ENCODE results near the gene GRIA3.
A peak's percentile ranks its signal among the peaks of the same experiment; 100 is the strongest.
"Not testable (repeated sequence)": the region's sequence is repeated elsewhere in the genome, so short reads cannot be mapped to it uniquely, and the experiment has no call there.

GRIA3 gene

GRCh38 chrX:123475068-123475724, 291.1 kb downstream of the GRIA3 start:
- no peak for DNase-seq

DNA sequence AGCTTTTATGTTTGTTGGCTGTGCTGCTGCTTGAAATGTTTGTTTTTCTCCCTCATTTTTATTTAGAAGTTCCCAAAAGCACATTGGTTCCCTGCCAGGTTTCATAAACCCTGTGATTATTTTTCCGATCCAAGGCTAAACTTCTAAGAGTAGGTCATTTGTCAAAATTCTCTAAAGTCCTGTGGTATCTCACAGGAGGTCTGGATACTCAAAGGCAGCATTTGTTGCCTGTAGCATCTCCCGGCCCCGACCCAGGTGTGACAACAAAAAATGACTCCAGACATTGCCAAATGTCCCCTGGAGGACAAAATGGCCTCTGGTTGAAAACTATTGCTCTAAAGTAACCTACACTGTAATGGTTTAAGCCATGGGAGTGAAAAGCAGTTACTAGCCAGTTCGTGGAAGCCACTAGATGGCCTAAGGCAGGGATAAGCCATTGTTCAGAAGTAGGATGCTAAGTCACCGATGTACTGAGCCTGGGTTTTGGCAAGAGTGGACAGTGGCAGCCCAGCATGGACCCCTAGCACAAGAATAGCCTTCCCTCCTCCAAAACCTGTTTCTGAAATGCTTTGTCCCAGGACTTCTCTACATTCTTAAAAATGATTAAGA, 292.6 kb downstream of the GRIA3 start:
- DNase-seq, result no peak

DNA sequence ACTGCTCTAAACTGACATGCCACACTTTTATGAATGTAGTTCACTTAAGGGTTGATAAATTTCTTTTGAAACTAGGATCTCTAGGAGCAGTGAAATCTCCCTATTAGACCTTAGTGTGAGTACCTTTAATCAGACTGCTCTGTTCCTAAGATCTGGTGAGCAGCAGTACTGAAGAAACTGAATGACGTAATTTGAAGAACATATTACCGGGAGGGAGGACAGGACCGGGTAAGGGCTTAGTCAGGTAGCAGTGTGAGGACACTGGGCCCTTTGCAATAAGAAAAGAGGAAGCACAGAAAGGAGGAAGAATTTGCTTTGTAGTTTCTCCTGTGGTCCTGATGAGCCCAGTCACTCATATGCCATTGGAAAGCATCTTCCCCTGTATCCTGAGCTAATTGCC, 293.6 kb downstream of the GRIA3 start:
- DNase-seq, result no peak

DNA sequence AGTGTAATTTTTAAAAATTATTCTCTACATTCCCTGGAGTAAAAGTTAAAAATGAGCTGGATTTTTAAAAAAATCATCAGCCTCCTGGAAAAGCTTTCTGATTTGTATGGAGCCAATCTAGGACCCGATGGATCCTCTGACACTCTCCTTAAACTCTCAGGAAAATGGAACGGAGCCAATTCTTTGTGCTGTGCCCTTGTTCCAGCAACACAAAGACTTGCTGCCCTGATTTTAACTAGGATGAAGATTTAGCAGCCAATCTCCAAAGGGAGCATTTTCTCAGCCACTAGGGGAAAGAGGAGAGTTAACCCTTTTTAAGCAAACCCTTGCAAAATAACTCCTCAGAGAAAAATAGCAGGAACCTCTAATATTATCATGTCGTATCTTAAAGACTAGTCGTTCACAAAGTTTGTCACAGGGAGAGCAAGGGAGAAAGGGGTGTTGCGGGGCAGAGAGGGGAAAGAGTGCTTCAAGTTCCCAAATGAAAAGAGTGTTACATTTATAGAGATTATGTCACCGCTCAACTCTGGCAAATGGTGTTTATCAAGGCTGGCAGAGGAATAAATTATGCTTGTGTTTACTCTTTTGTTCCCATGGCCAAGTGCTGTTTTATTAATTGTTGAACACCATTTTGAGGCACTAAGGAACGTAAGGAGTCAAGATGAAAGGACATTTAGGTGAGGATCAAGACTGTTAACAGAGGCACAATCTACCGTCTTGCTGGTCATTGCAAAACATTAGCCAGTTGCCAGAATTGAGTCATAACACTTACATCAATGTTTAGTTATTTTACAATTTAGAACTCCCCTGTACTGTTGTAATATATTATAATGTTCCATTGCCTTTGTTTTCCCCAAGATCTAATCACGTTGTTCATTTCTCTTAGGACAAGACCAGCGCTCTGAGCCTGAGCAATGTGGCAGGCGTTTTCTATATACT, 298.1 kb downstream of the GRIA3 start:
- DNase-seq, result no peak

DNA sequence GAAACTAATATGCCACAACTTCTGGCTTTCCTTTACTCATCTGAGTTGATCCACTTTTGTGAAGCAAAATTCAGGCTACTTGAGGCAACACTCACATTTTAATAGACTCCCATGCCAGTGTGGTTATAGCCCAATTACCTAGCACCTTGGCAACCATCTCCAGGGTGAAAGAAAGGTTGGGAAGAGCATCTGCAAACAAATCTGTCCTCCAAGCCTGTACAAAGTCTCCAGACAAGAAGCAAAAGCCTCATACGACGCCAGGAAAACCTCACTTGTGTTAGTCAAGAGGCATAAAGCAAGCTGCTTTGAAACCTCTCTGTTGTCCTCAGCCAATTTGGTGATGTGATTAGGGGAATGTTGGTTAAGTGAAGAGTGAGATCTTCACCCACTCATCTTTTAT, 302.2 kb downstream of the GRIA3 start:
- no peak for DNase-seq

DNA sequence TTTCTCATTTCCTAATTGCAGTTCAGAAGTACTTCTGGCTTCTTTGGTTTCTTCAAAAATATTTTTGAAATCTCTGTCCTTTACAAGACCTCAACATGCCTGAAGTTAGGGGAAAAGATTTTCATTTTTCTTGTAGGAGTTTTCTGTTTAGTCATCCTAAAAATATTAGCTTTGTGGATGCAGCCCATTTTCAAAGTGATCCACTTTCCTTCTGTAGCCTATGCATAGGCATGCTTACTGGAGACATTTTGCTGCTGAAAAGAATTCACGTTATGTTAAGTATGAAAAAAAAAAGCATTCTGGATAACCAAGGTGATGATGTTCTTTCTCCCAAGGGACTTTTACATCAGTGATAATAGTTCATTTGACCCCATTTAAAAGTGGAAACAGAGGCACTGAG, 303.2 kb downstream of the GRIA3 start:
- no peak for DNase-seq

DNA sequence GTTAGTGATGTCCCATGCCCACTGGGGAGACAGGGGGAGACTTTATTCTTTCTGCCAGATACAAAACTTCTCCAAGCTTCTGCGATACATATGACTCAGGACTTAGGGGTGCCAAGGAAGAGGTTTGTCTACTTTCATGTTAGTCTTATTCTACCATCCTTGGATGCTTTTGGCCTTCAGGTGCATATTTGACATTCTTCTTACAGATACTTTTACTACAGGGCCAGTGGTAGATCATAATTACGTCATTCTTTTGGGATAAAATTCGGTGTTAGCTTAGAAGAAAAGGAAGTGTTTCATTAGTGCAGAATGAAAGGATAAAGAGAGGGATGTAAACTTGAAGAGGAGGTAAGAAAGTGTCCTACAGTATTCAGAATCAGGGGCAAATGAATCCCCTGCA, 303.6 kb downstream of the GRIA3 start:
- no peak for DNase-seq

DNA sequence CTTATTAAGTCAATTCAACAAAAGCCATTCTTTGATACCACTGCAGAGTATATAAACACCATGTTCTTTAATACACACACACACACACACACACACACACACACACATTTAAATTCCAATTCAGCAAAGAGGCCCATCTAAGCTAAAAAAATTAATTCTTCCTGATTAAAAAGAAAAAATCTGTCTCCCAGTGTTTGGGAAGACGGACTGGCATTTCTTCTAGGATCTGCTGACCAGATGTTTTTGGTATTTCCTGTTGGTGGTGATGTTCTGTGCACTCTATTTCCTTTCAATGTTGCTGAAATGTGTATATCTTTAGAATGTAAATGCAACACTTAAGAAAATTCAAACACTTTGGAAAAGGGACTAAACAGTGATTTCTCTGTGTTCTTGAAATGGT, 304.9 kb downstream of the GRIA3 start:
- no peak for DNase-seq

GRCh38 chrX:123493857-123494256, 309.8 kb downstream of the GRIA3 start:
- no peak for DNase-seq

GRCh38 chrX:123499787-123500186, 315.7 kb downstream of the GRIA3 start:
- DNase-seq, result no peak

- no peak for DNase-seq
Measured at GRCh38 chrX:123504047-123504446, 320.0 kb downstream of the GRIA3 start.

- no peak for DNase-seq
Measured at GRCh38 chrX:123504630-123505270, 320.7 kb downstream of the GRIA3 start.

GRCh38 chrX:123513585-123514278, 329.7 kb downstream of the GRIA3 start:
- DNase-seq, result no peak

- not testable (repeated sequence) for DNase-seq
Measured at GRCh38 chrX:123514279-123514640, 330.2 kb downstream of the GRIA3 start.

- no peak for DNase-seq
Measured at GRCh38 chrX:123518791-123519190, 334.7 kb downstream of the GRIA3 start.

DNA sequence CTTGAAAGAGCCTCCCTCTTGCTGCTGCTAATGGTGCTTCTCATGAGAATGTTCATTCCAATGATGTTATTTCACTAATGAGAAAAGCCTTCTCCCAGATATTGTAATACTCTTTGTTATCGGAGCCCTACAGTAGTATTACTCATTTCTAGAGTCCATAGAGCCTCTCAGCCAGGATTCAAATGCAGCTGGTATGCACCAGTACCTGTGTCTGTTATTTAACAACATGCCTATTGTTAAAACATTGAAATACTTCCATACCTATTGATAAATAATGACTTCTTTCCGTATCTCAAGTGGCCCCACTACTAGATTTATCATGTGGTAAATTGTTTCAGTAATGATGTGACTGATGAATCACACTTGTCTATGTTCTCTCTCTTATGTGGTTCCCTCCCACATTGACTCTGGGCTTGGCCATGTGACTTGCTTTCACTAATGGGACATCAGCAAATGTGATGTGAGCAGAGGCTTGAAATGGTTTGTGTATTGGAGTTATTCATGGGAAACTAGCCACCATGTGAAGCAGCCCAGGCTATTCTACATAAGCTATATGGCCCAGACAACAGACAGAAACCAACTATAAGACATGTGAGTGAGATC, 341.1 kb downstream of the GRIA3 start:
- DNase-seq, result peak; percentile 2

- not testable (repeated sequence) for DNase-seq
Measured at GRCh38 chrX:123530726-123531125, 346.6 kb downstream of the GRIA3 start.

Measured in activated CD4-positive, alpha-beta T cell treated with anti-CD3 and anti-CD28 coated beads for 48 hours (primary cell).